ENCODE data around the gene PTDSS2.
A peak's percentile ranks its signal among the peaks of the same experiment; 100 is the strongest.

PTDSS2 gene

GRCh38 chr11:494761-495536, 44.9 kb downstream of the PTDSS2 start:
- no peak for DNase-seq

GRCh38 chr11:495537-495931, 45.5 kb downstream of the PTDSS2 start:
- no peak for DNase-seq

- no peak for DNase-seq
These were observed 46.9 kb downstream of the PTDSS2 start for GRCh38 chr11:496834-497564.

DNA sequence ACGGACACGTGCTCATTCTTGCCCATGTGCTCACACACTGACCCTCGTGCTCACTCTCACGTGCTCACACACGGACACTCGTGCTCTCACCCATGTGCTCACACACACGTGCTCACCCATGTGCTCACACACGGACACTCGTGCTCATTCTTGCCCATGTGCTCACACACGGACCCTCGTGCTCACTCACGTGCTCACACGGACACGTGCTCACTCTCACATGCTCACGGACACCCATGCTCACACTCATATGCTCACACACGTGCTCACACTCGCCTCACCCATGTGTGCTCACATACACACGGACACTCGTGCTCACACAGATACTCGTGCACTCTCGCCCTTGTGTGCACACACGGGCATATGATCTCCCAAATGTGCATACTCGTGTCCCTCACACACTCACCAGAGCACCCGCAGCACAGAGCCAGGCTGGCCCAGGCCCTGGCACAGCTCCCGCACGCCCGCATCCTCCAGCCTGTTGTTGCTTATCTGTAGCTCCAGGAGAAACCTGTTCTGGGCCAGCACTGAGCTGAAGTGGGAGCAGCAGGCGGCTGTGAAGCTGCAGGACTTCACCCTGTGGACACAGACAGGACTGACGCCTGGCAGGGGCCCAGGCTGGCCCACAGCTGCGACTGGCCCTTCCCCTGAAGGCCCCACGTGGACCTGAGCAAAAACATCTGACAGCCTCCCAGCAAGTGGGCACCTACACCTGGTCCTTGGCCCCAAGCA, 47.7 kb downstream of the PTDSS2 start:
- no peak for DNase-seq

DNA sequence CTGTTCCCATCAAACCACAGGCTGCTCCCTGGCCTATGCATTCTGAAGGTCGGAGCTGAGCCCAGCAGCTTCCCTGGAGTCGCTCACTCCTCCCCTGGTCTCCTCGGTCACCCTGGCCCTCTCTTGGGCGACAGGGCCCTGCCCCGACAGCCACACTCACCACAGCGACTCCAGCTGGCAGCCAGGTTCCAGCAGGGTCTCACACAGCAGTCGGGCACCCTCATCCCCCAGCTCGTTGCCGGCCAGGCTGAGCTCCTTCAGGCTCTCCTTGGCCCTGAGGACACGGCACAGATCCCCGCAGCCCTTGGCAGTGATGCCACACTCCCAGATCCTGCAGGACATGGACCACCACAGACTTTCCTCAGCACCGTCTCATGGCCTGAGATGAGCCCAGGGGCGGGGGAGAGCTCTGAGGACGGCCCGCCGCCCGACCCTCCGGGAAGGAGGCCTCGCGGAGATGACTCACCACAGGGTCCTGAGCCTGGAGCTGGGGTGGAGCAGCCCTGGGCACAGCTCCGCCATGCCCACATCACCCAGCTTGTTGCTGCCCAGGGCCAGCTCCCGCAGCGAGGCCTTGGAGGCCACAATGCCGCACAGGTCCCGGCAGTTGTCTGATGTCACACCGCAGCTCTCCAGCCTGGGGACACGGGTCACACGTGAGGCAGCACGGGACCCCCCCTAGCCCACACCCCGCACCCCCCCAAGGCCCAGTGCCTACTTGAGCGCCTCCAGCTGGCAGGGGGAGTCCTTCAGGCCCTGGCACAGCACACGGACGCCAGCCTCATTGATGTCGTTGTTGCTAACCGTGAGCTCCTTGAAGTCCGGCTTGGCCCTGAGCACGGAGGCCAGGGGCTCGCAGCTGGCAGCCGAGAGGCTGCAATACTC, 48.5 kb downstream of the PTDSS2 start:
- DNase-seq = no peak

DNA sequence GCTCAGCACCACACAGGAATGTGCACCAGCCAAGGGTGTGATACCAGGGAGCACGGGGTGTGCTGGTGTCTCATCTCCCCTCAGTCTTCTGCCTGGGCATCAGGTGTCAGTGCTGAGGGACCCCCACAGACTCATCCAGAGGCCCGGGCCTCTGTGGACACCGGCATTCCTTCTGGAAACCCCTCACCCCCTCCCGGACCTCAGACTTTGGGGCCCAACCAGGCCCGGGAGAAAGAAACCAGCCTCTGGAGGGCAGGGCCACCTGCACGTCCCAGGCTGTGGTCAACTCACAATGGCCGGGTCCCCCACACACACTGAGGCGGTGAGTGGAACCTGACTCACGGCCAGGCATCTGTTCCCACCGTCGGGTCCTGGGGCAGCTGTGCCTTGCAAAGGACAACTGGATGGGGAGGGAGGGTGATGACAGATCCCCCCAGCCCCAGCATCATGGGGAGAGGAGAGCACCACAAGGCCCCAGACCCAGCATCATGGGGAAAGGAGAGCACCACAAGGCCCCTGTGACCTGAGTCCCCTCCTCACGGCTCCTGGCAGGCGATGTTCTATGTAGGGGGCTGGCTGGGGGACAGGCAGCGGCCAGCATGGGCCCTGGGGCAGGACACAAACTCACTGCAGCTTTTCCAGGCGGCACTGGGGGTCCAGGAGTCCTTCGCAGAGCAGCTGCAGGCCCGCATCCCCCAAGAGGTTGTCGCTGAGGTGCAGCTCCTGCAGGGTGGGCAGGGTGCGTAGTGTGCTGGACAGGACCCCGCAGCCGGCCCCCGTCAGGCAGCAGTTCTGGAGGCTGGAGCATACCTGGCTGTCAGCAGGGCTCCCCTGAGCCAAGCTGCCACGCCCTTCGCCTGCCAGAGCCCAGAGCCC, 49.4 kb downstream of the PTDSS2 start:
- no peak for DNase-seq

DNA sequence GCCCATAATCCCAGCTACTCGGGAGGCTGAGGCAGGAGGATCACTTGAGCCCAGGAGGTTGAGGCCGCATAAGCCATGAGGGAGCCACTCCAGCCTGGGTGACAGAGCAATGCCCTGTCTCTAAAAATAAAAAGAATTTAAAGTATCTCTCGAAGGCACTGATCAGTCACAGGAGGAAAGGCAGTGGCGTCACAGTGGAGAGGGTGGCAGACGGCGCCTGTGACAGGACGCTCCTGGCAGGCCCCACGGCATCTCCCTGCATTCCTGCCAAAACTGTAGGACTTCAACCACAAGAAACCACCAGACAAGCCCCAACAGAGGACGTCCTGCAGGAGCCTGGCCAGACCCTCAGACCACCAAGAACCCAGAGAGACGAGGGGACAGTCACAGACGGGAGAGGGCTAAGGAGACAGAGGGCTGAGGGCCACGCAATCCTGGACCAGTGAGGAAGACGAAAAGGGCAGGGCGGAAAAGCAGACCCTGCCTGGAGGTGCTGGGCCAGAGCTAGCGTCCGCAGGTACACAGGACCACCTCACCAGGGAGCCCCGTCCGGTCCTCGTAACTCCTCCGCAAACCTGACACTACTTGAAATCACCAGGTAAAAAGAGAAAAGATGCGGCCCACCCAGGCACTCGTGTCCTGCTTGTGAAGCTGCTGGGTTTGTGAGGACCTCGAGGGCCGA, 51.1 kb downstream of the PTDSS2 start:
- DNase-seq = no peak

GRCh38 chr11:501683-502287, 51.7 kb downstream of the PTDSS2 start:
- DNase-seq = no peak

- no peak for DNase-seq
These were observed 52.5 kb downstream of the PTDSS2 start for GRCh38 chr11:502288-503178.

DNA sequence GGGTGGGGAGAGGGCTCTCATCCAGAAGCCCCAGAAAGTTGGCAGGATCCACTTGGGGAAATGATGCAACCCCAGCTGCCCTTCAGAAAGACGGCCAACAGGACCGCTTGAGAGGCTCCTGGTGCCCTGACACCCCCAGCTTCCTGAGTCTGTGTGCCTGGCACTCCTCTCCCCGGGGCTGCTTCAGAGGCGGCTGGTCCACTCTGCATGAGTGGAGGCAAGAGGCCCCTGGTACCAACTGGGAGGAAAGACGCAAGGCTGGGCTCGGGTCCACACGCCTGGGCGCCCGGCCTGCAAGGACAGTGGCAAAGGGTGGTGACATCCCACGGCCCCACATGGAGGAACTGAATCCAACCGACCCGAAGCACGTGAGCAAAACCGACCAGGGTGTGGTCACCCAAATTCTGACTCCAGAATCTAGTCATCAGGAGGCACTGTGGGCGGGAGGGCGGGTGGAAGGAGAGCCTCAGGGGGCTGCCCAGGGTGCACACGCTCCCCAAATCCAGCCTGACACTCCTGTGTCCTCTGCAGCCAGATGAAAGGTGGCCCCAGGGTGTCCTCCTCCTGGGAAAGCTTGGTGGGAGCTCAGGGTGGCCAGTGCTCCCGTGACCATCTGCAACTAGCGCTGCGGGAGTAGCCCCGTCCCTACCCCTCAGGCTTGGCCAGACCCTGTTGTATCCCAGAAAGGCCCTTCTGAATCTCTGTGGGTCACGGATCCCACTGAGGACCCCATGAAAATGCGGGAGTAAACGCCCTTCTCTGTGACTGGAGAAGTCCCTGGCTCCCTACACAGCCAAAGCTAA, 53.3 kb downstream of the PTDSS2 start:
- peak in 1 of 5 donors; percentile 65 for DNase-seq

GRCh38 chr11:504053-504993, 54.2 kb downstream of the PTDSS2 start:
- no peak for DNase-seq

- no peak for DNase-seq
These were observed 54.9 kb downstream of the PTDSS2 start for GRCh38 chr11:504994-505344.

- peak; percentile 95 to 98 (median 96) for DNase-seq
These were observed 56.3 kb downstream of the PTDSS2 start for GRCh38 chr11:506238-506994.

DNA sequence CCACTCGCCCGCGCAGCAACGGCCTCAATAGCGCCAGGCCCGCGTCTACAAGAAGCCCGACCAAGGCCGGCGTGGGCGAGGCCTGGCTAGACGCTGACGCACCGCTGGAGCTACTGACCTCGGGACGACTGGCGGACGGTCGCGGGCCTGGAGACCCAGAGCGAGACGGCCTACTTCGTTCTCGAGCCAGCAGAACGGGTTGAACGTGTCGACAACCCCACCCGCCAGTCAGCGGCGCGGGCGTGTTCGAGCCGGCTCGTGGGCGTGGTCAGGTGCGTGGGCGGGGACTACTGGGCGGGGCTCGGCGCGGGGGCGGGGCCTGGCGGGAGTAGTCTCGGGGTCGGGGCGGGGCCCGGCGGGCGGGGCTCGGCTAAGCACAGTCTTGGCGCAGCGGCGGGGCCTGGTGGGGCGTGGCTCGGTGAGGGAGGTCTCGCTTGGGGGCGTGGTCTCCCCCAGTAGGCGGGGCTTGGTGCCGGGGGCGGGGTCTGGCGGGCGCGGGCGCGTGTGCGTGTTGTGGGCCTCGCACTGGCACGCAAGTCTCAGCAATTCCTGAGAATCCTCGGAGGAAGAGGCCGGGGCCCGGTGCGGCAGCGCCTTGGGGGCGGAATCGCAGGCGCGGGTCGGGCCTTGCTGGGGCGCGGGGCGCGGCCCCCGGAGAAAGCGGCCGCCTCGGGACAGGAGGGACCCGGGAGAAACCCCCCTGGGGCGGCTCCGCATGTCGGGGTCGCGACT, 57.1 kb downstream of the PTDSS2 start, which contains the start of gene RNH1:
Gene RNH1, minus strand, starts transcription at position 248 of the 732 bp plus-strand sequence. CDS start 5,080 bp downstream, outside the sequence.
- peak; percentile 94 to 100 (median 99) for DNase-seq

DNA sequence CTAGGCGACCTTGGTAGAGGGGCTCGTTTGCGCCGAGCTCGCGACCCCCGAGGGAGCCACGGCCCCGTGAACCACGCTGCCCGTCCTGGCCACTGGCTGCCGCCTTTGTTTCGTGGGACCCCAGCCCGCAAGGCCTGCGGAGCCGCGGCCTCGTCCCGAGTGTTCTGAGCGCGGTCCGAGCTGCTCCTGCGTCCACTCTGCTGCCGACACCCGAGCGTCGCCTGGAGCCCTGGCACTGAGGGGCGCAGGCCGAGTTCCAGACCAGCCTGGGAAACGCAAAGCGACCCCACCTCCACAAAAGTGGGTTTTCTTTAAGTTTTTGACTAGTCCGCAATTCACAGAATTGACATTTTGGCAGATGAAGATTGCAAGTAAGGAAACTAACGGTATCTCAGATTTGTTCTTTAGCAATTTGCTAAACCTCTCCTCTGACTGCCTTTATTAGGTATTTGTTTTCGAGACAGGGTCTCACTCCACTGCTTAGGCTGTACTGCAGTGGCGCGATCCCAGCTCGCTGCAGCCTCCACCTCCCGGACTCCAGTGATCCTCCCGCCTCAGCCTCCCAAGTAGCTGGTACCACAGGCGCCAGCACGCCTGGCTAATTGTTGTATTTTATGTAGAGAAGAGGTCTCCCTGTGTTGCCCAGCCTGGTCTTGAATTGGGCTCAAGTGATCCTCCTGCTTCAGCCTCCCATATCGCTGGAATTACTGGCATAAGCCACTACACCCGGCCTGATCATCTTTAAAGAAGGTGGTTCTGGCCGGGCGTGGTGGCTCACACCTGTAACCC, 57.8 kb downstream of the PTDSS2 start:
- DNase-seq = no peak

All from T-helper 1 cell (primary cell).